ENCODE data around the gene PROZ. TPM values are rescaled to one million over a fixed set of nuclear protein-coding genes. Genes with fewer than 3 reads are reported as not detected.

PROZ gene
- total RNA-seq, 2 donors from 2014 or later: 0.40 to 0.84 TPM

- H3K4me3 Mint-ChIP-seq: no peak overlapping the region
Observed at GRCh38 chr13:113220877-113221276, 62.4 kb downstream of the PROZ start.

More at GRCh38 chr13:113220877-113221276, 62.4 kb downstream of the PROZ start:
- Histone ChIP-seq H3K27ac (ENCODE audit: low read depth, low read length) (no peak overlapping the region), H3K9ac (ENCODE audit: extremely low read depth, low read length, poor library complexity, severe bottlenecking) (no peak overlapping the region), H3K36me3 (ENCODE audit: control insufficient read depth, insufficient read depth, low read length) (peaks cover 79% of the 10 kb centered on the region), H3K4me3 (ENCODE audit: low read length) (no peak overlapping the region), H3K4me1 (ENCODE audit: control insufficient read depth, insufficient read depth, low read length) (peaks cover 8% of the 10 kb centered on the region), H3K9me3 (ENCODE audit: control insufficient read depth, low read length) (no peaks in the 10 kb centered on the region), H3K27me3 (ENCODE audit: control insufficient read depth, insufficient read depth, low read length, poor library complexity, severe bottlenecking) (no peaks in the 10 kb centered on the region)
- TF ChIP-seq CTCF (conservative IDR thresholded peaks at IDR 0.05): peak; percentile 64
- no peaks in the 10 kb centered on the region for H3K27me3 Mint-ChIP-seq (ENCODE audit: insufficient read depth)
- H3K4me1 Mint-ChIP-seq: peaks cover 13% of the 10 kb centered on the region
- H3K9me3 Mint-ChIP-seq: no peaks in the 10 kb centered on the region
- DNase-seq: peak; percentile 64
- peaks cover 67% of the 10 kb centered on the region for H3K36me3 Mint-ChIP-seq (ENCODE audit: low read depth)
- peak overlapping the region; percentile 48 for H3K27ac Mint-ChIP-seq
- 96% methylated on average over 7 of the region's 7 CpGs for WGBS, 2 experiments (ENCODE audit: insufficient coverage in 1 of 2, insufficient read length in 1 of 2)

Other genes starting within 250 kb of the PROZ start
- 10 to 100 TPM; 48.0 to 49.9 TPM for gene MCF2L, start 189.4 kb upstream of the PROZ start, total RNA-seq
- gene F7, start 52.9 kb upstream of the PROZ start, total RNA-seq: 1 to 10 TPM; 4.7 to 6.4 TPM
- gene F10, start 35.8 kb upstream of the PROZ start, total RNA-seq: 10 to 100 TPM; 18.7 to 32.4 TPM
- gene PCID2, start 50.0 kb downstream of the PROZ start, total RNA-seq: 10 to 100 TPM; 70.5 to 71.7 TPM
- 10 to 100 TPM; 92.9 to 99.4 TPM for gene CUL4A, start 51.0 kb downstream of the PROZ start, total RNA-seq
- gene LAMP1, start 138.6 kb downstream of the PROZ start, total RNA-seq: 100 to 1,000 TPM; 153 to 160 TPM
- gene GRTP1, start 205.5 kb downstream of the PROZ start, total RNA-seq: 10 to 100 TPM; 31.4 to 35.1 TPM

All from endodermal cell (in vitro differentiated cells).